Mesenchymal stem cell (in vitro differentiated cells and primary cell): Measurements from ENCODE around the gene FMNL1.

Experiments
- DNase-seq: peaks from one replicate; pipeline ENCODE4 v3.0.0-alpha.2; 2013
- H2AFZ ChIP-seq: one replicate; pipeline ENCODE4 v1.6.1; 2013; ENCODE audit warnings: low read depth, mild to moderate bottlenecking, control low read depth, inconsistent platforms, low read length, moderate library complexity
- H2AK5ac ChIP-seq: 2 replicates; pipeline ENCODE4 v1.6.1; 2013; ENCODE audit warnings: low read length, moderate library complexity, mild to moderate bottlenecking, inconsistent platforms; ENCODE audit not compliant: severe bottlenecking
- H2BK120ac ChIP-seq: one replicate; pipeline ENCODE4 v1.6.1; 2013; ENCODE audit warnings: low read depth, mild to moderate bottlenecking, inconsistent platforms, low read length, moderate library complexity
- H2BK12ac ChIP-seq, 2 experiments: one replicate each; pipeline ENCODE4 v1.6.1; 2013; ENCODE audit warnings: inconsistent platforms in 2 of 2, low read length in 2 of 2, mild to moderate bottlenecking in 2 of 2, moderate library complexity in 2 of 2, control low read depth in 1 of 2
- H2BK15ac ChIP-seq: one replicate; pipeline ENCODE4 v1.6.1; 2013; ENCODE audit warnings: mild to moderate bottlenecking, low read depth, inconsistent platforms; ENCODE audit not compliant: poor library complexity, severe bottlenecking
- H2BK5ac ChIP-seq: 2 replicates; pipeline ENCODE4 v1.6.1; 2013; ENCODE audit warnings: low read depth, mild to moderate bottlenecking, low read length, control low read depth, inconsistent platforms; ENCODE audit not compliant: poor library complexity, severe bottlenecking
- H3K14ac ChIP-seq, 2 experiments: one replicate each; pipeline ENCODE4 v1.6.1; 2013; ENCODE audit warnings: inconsistent platforms in 2 of 2, low read length in 2 of 2, control low read depth in 1 of 2, mild to moderate bottlenecking in 1 of 2, moderate library complexity in 1 of 2
- H3K18ac ChIP-seq, 2 experiments: one replicate each; pipeline ENCODE4 v1.6.1; 2013; ENCODE audit warnings: inconsistent platforms in 2 of 2, low read length in 2 of 2, control low read depth in 1 of 2, low read depth in 1 of 2, mild to moderate bottlenecking in 1 of 2
- H3K23ac ChIP-seq, 2 experiments: one replicate each; pipeline ENCODE4 v1.6.1; 2013; ENCODE audit warnings: inconsistent platforms in 2 of 2, low read length in 2 of 2, mild to moderate bottlenecking in 2 of 2, moderate library complexity in 2 of 2, control low read depth in 1 of 2
- H3K27ac ChIP-seq: 2 replicates; pipeline ENCODE4 v1.5.1; 2013; ENCODE audit warnings: mild to moderate bottlenecking, moderate library complexity, low read length, control low read depth, inconsistent platforms; ENCODE audit not compliant: poor library complexity, severe bottlenecking
- H3K27me3 ChIP-seq, 2 experiments: 2 replicates each; pipeline versions ENCODE4 v1.6.1 to v1.7.0; 2013; ENCODE audit warnings: low read length in 2 of 2, mild to moderate bottlenecking in 2 of 2, moderate library complexity in 2 of 2, control low read depth in 1 of 2, inconsistent platforms in 1 of 2; ENCODE audit not compliant: control insufficient read depth in 1 of 2, insufficient read depth in 1 of 2
- H3K36me3 ChIP-seq, 2 experiments: 2 replicates each; pipeline versions ENCODE4 v1.6.1 to v1.7.0; 2013; ENCODE audit warnings: low read length in 2 of 2, control low read depth in 1 of 2, inconsistent platforms in 1 of 2, low read depth in 1 of 2, mild to moderate bottlenecking in 1 of 2; ENCODE audit not compliant: insufficient read depth in 2 of 2, control insufficient read depth in 1 of 2
- H3K4ac ChIP-seq, 2 experiments: one replicate each; pipeline ENCODE4 v1.6.1; 2013; ENCODE audit warnings: inconsistent platforms in 2 of 2, low read length in 2 of 2, mild to moderate bottlenecking in 2 of 2, moderate library complexity in 2 of 2, control low read depth in 1 of 2, low read depth in 1 of 2
- H3K4me1 ChIP-seq: 2 replicates; pipeline ENCODE4 v1.6.1; 2013; ENCODE audit warnings: low read depth, low read length, control low read depth; ENCODE audit not compliant: control insufficient read depth, insufficient read depth
- H3K4me2 ChIP-seq: 2 replicates; pipeline ENCODE4 v1.6.1; 2013; ENCODE audit warnings: low read length, mild to moderate bottlenecking, inconsistent platforms; ENCODE audit not compliant: poor library complexity, severe bottlenecking
- H3K4me3 ChIP-seq, 2 experiments: 2 replicates each; pipeline versions ENCODE4 v1.5.1 to v1.7.0; 2013; ENCODE audit warnings: low read length in 2 of 2, mild to moderate bottlenecking in 2 of 2, control low read depth in 1 of 2, low read depth in 1 of 2; ENCODE audit not compliant: insufficient read depth in 1 of 2
- H3K79me1 ChIP-seq: replicated peaks from 2 replicates; pipeline ENCODE4 v1.6.1; 2013; ENCODE audit warnings: mild to moderate bottlenecking, control low read depth, low read length, inconsistent platforms; ENCODE audit not compliant: poor library complexity, severe bottlenecking
- H3K9ac ChIP-seq: 2 replicates; pipeline ENCODE4 v1.7.0; 2013; ENCODE audit warnings: mild to moderate bottlenecking, low read length, moderate library complexity
- H3K9me3 ChIP-seq: 2 replicates; pipeline ENCODE4 v1.7.0; 2013; ENCODE audit warnings: mild to moderate bottlenecking, low read length; ENCODE audit not compliant: control insufficient read depth
- H4K8ac ChIP-seq: one replicate; pipeline ENCODE4 v1.6.1; 2013; ENCODE audit warnings: inconsistent platforms, mild to moderate bottlenecking, low read length, moderate library complexity
- H4K91ac ChIP-seq: one replicate; pipeline ENCODE4 v1.6.1; 2013; ENCODE audit warnings: mild to moderate bottlenecking, low read length, inconsistent platforms
- WGBS: methylation state at CpG from one replicate; pipeline ENCODE4 v1.1.7; 2013; ENCODE audit warnings: mixed read lengths; 5-methylcytosine and 5-hydroxymethylcytosine counted together

FMNL1 gene

GRCh38 chr17:45292696-45293412 is 71.2 kb downstream of the FMNL1 start:
- Histone ChIP-seq H3K23ac (no peak overlapping the region), H3K79me1 (no peaks in the 10 kb centered on the region), H3K4me1 (peaks cover 47% of the 10 kb centered on the region), H3K4me2 (peak overlapping the region; percentile 25), H4K91ac (peak overlapping the region; percentile 19), H3K9me3 (no peaks in the 10 kb centered on the region), H2BK15ac (no peak overlapping the region), H3K27ac (peak overlapping the region; percentile 40), H3K36me3 (peaks cover 24 to 44% of the 10 kb centered on the region in 2 experiments), H2AFZ (no peak overlapping the region), H3K4ac (no peak overlapping the region), H3K14ac (peak overlapping the region in 1 of 2 experiments; percentile 30), H4K8ac (no peak overlapping the region), H2BK12ac (peak overlapping the region; percentile 56 to 87), H3K18ac (peak overlapping the region in 1 of 2 experiments; percentile 90), H3K9ac (peak overlapping the region; percentile 7), H3K4me3 (peak overlapping the region in 1 of 2 experiments; percentile 29), H3K27me3 (no peaks in the 10 kb centered on the region), H2AK5ac (peak overlapping the region; percentile 24), H2BK5ac (no peak overlapping the region), H2BK120ac (no peak overlapping the region)
- WGBS: 78% methylated on average over 12 of the region's 12 CpGs
- no peak for DNase-seq

GRCh38 chr17:45293413-45294211 is 71.9 kb downstream of the FMNL1 start:
- Histone ChIP-seq H3K27me3 (no peaks in the 10 kb centered on the region), H3K9me3 (no peaks in the 10 kb centered on the region), H4K8ac (no peak overlapping the region), H3K4ac (peak overlapping the region; percentile 33 to 38), H2BK15ac (no peak overlapping the region), H3K14ac (peak overlapping the region in 1 of 2 experiments; percentile 8), H3K23ac (no peak overlapping the region), H2AK5ac (peak overlapping the region; percentile 23), H2BK12ac (peak overlapping the region; percentile 67 to 71), H3K27ac (peak overlapping the region; percentile 40), H3K4me2 (peak overlapping the region; percentile 25), H2AFZ (no peak overlapping the region), H4K91ac (peak overlapping the region; percentile 47), H3K9ac (peak overlapping the region; percentile 7), H3K4me1 (peaks cover 44% of the 10 kb centered on the region), H3K18ac (peak overlapping the region; percentile 85 to 90), H3K36me3 (peaks cover 17 to 41% of the 10 kb centered on the region in 2 experiments), H2BK5ac (no peak overlapping the region), H3K4me3 (peak overlapping the region in 1 of 2 experiments; percentile 28), H2BK120ac (no peak overlapping the region), H3K79me1 (no peaks in the 10 kb centered on the region)
- peak; percentile 96 for DNase-seq
- WGBS: 30% methylated on average over 10 of the region's 10 CpGs

GRCh38 chr17:45294506-45294905 is 72.8 kb downstream of the FMNL1 start:
- Histone ChIP-seq H3K4ac (no peak overlapping the region), H3K14ac (no peak overlapping the region), H3K27me3 (no peaks in the 10 kb centered on the region), H2BK15ac (no peak overlapping the region), H2AFZ (no peak overlapping the region), H4K91ac (no peak overlapping the region), H3K9ac (peak overlapping the region; percentile 7), H3K4me3 (no peak overlapping the region), H3K36me3 (peaks cover 8 to 36% of the 10 kb centered on the region in 2 experiments), H4K8ac (no peak overlapping the region), H2BK120ac (no peak overlapping the region), H3K23ac (no peak overlapping the region), H3K9me3 (no peaks in the 10 kb centered on the region), H3K18ac (no peak overlapping the region), H3K4me1 (peaks cover 48% of the 10 kb centered on the region), H2AK5ac (no peak overlapping the region), H2BK5ac (no peak overlapping the region), H3K27ac (peak overlapping the region; percentile 40), H2BK12ac (no peak overlapping the region), H3K79me1 (no peaks in the 10 kb centered on the region), H3K4me2 (no peak overlapping the region)
- WGBS: 66% methylated on average over 2 of the region's 3 CpGs
- DNase-seq: peak; percentile 74
